Endothelial cell of umbilical vein (primary cell): ENCODE results near the gene MTG1.

Source experiments
- EZH2 ChIP-seq: IDR thresholded peaks from 2 replicates; pipeline ENCODE4 v1.6.1; 2012; ENCODE audit warnings: borderline replicate concordance, low read depth, mild to moderate bottlenecking, moderate library complexity, low read length, inconsistent platforms; ENCODE audit not compliant: severe bottlenecking
- POLR2A ChIP-seq: IDR thresholded peaks from 2 replicates; pipeline ENCODE4 v1.6.1; 2012; ENCODE audit warnings: low read depth, mild to moderate bottlenecking, control low read depth, low read length

GRCh38 chr10:133412381-133412711 is 18.4 kb downstream of the MTG1 start:
- TF ChIP-seq EZH2 (no peak), POLR2A (no peak)
